Heart right ventricle (tissue), 16 donors: ENCODE data around the gene PSMD3. TPM values are rescaled to one million over a fixed set of nuclear protein-coding genes. Genes with fewer than 3 reads are reported as not detected.
A peak's percentile ranks its signal among the peaks of the same experiment; 100 is the strongest.

Experiments used
- ATAC-seq, 8 donors: fragments of 200-7000 bp; cut with Tn5 transposase; one replicate each; pipeline ENCODE4 v1.9.1; 2020; ENCODE audit warnings: mild to moderate bottlenecking in 8 of 8, moderate library complexity in 8 of 8, moderate number of reproducible peaks in 1 of 8
- DNase-seq, 2 donors: peaks; one replicate each; pipeline ENCODE4 v3.0.0-alpha.2; 2020
- H3K27ac ChIP-seq, 10 donors: fragments of 200-600 bp; sonication (generic) in 2 of 10; one replicate each; pipeline versions ENCODE4 v1.5.0 to v1.8.0; 2020 to 2022; ENCODE audit warnings: mild to moderate bottlenecking in 3 of 10
- H3K27me3 ChIP-seq, 7 donors: fragments of 200-600 bp; one replicate each; pipeline ENCODE4 v1.8.0; 2021 to 2022; ENCODE audit warnings: mild to moderate bottlenecking in 2 of 7
- H3K36me3 ChIP-seq, 9 donors: fragments of 200-600 bp; sonication (generic) in 1 of 9; one replicate each; pipeline versions ENCODE4 v1.5.0 to v1.8.0; 2020 to 2022; ENCODE audit warnings: mild to moderate bottlenecking in 2 of 9
- H3K4me1 ChIP-seq, 9 donors: fragments of 200-600 bp; sonication (generic) in 1 of 9; one replicate each; pipeline versions ENCODE4 v1.5.0 to v1.8.0; 2020 to 2022; ENCODE audit warnings: mild to moderate bottlenecking in 4 of 9
- H3K4me3 ChIP-seq, 10 donors: fragments of 200-600 bp; sonication (generic) in 2 of 10; one replicate each; pipeline versions ENCODE4 v1.5.0 to v1.8.0; 2020 to 2022; ENCODE audit warnings: mild to moderate bottlenecking in 7 of 10, moderate library complexity in 2 of 10
- H3K9me3 ChIP-seq, 11 donors: fragments of 200-600 bp in 10 of 11; sonication (generic) in 2 of 11; one replicate each; pipeline versions ENCODE4 v1.5.0 to v1.8.0; 2013 to 2022; ENCODE audit warnings: mild to moderate bottlenecking in 2 of 11, control low read depth in 1 of 11, moderate library complexity in 1 of 11
- WGBS, 2 donors: extraction: QIAGEN DNeasy Blood & Tissue Kit; methylation state at CpG; one replicate each; pipeline ENCODE4 v1.1.7; 2013; ENCODE audit warnings: inconsistent platforms in 1 of 2; 5-methylcytosine and 5-hydroxymethylcytosine counted together
- intact Hi-C, 10 donors: fragments of 100-400 bp; cut with DNase I; formaldehyde crosslinking; loops; one replicate each; pipeline versions ENCODE4 v1.11.1 to v1.14.2; 2022
- polyA plus RNA-seq, 2 donors: library from polyadenylated mRNA; stranded (reverse); fragments of 200-250 nt; gene quantifications; one replicate each; pipeline ENCODE4 v1.2.3, GENCODE V29; 2013
- total RNA-seq, 10 donors: library from RNA; stranded (reverse); fragmentation: NEBNext Ultra II Directional in 3 of 10; extraction: Animal tissue kit (Norgen Biotek cat#: 25700) in 3 of 10; gene quantifications; one replicate each; pipeline versions ENCODE4 v1.2.1 to v1.2.4, GENCODE V29; 2021 to 2023
- TF ChIP-seq, protein P1 (sequence below), 9 donors: fragments of 200-600 bp; sonication (generic) in 2 of 9; IDR thresholded peaks; one replicate each; pipeline versions ENCODE4 v1.5.0 to v1.8.0; 2021 to 2022; ENCODE audit warnings: antibody characterized with exemption in 9 of 9, mild to moderate bottlenecking in 5 of 9, moderate library complexity in 1 of 9
- donor health status: Arrhythmogenic right ventricular cardiomyopathy.
- donor health status: ischemic (EF 13 %, LVEDD 7.1; RV severe dilation, severe dysfunction).
- donor health status: healthy with polysubstance abuse.
- donor health status: DM: no; HTN: yes; CAD: no.
- donor health status: DM: no; HTN: no; CAD: no.
- donor health status: ischemic (EF 25% LVEDD 6.9; RV normal size, moderate dysfunction).
- donor health status: ischemic (EF 25% LVEDD 5.7; RV mildly dilated, moderate dysfunction).
- donor health status: healthy.
- donor health status: DM: yes; HTN: yes; CAD: no.
- donor health status: Ischemic cardiomyopathy.
- donor health status: ischemic (EF 35%, LVEDD 5.7; RV mildly dilated, moderate dysfunction).
- donor health status: nonischemic (EF 11% LVEDD 7.7; RV severe dilation, severe dysfunction).
- donor health status: DM: yes; HTN: yes; CAD: no.
- donor health status: PGD.
- donor health status: ischemic (EF 29% LVEDD 5.4; RV normal size, mild dysfunction).
- donor health status: nonischemic (EF 23%, LVEDD 6.1; RV moderate dilation, normal function).

Gene PSMD3
- total and polyA plus RNA-seq, 12 donors, result 46.7 to 113 (median 81.8) TPM

GRCh38 chr17:39950871-39951348 lies 29.7 kb upstream of the PSMD3 start:
- Histone ChIP-seq H3K9me3 (no peaks in the 10 kb centered on the region), H3K4me3 (no peak overlapping the region), H3K27ac (peak overlapping the region in 2 of 10 donors; percentile 43 to 45), H3K36me3 (no peaks in the 10 kb centered on the region), H3K4me1 (peaks cover 0 to 31% (median 11%) of the 10 kb centered on the region in 9 donors), H3K27me3 (no peaks in the 10 kb centered on the region)
- TF ChIP-seq, protein P1, sequence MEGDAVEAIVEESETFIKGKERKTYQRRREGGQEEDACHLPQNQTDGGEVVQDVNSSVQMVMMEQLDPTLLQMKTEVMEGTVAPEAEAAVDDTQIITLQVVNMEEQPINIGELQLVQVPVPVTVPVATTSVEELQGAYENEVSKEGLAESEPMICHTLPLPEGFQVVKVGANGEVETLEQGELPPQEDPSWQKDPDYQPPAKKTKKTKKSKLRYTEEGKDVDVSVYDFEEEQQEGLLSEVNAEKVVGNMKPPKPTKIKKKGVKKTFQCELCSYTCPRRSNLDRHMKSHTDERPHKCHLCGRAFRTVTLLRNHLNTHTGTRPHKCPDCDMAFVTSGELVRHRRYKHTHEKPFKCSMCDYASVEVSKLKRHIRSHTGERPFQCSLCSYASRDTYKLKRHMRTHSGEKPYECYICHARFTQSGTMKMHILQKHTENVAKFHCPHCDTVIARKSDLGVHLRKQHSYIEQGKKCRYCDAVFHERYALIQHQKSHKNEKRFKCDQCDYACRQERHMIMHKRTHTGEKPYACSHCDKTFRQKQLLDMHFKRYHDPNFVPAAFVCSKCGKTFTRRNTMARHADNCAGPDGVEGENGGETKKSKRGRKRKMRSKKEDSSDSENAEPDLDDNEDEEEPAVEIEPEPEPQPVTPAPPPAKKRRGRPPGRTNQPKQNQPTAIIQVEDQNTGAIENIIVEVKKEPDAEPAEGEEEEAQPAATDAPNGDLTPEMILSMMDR (IDR thresholded peaks at IDR 0.05), result no peak
- DNase-seq (peak; percentile 59 to 66), ATAC-seq (peak in 1 of 8 donors; percentile 30)
- WGBS, 2 donors, result 52 to 54% methylated on average over 5 of the region's 5 CpGs
- intact Hi-C loops, result loop anchor here in 1 of 10 donors (10.0 kb wide), 1 partner anchor 196 kb away; no protein-coding TSS in a partner anchor

DNA sequence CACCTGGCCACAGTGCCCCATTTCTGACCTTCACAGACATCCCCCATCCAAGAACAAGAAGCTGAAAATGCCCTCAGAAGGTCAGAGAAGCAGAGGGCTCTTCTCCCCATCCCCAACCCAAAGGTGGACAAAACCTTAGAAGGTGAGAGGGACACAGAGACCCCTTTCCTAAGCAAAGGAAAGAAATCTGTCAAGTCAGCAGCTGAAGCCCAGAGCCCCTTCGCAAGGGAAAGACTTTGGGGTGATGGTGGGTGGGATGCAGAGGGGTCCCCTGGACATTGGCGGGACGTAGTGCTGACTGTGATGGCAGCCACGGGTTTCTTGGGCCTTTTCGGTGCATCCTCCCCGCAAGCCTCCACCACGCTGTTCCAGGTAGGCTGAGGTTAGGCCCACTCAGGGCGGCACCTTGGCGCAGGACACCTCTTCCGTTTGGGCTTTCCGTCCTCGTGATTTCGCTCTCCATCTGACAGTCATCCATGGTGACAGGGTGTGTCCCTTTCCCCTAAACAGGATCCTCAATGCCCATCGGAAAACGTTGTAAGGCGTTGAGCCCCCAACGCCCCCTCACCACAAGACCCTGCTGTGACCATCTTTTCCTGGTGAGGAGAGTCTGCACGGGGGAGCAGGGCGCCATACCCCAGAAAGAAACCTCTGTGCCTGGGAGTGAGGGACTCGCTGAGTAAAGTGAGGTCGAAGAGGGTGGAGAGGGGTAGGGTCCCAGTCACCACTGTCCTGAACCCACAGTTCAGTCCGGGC lies 28.5 kb upstream of the PSMD3 start:
- TF ChIP-seq, protein P1 (IDR thresholded peaks at IDR 0.05), result no peak
- ATAC-seq, result peak in 4 of 8 donors; percentile 0 to 2 (median 1)
- H3K27ac ChIP-seq, result peak overlapping the region in 8 of 10 donors; percentile 19 to 70 (median 58)
- intact Hi-C loops, result loop anchor here in 4 of 10 donors (2.0 to 10.0 kb wide), 4 partner anchors 17 to 197 kb away; partner anchors contain the start of genes LRRC3C (in 1 of the 4) and ORMDL3 (in 1 of the 4)
- H3K4me1 ChIP-seq, result peaks cover 0 to 31% (median 11%) of the 10 kb centered on the region in 9 donors
- no peaks in the 10 kb centered on the region for H3K36me3 ChIP-seq
- peak overlapping the region in 9 of 10 donors; percentile 12 to 56 (median 42) for H3K4me3 ChIP-seq
- WGBS, 2 donors, result 60 to 66% methylated on average over 22 of the region's 22 CpGs
- H3K27me3 ChIP-seq, result no peaks in the 10 kb centered on the region
- peak; percentile 30 to 34 for DNase-seq
- H3K9me3 ChIP-seq, result no peaks in the 10 kb centered on the region

DNA sequence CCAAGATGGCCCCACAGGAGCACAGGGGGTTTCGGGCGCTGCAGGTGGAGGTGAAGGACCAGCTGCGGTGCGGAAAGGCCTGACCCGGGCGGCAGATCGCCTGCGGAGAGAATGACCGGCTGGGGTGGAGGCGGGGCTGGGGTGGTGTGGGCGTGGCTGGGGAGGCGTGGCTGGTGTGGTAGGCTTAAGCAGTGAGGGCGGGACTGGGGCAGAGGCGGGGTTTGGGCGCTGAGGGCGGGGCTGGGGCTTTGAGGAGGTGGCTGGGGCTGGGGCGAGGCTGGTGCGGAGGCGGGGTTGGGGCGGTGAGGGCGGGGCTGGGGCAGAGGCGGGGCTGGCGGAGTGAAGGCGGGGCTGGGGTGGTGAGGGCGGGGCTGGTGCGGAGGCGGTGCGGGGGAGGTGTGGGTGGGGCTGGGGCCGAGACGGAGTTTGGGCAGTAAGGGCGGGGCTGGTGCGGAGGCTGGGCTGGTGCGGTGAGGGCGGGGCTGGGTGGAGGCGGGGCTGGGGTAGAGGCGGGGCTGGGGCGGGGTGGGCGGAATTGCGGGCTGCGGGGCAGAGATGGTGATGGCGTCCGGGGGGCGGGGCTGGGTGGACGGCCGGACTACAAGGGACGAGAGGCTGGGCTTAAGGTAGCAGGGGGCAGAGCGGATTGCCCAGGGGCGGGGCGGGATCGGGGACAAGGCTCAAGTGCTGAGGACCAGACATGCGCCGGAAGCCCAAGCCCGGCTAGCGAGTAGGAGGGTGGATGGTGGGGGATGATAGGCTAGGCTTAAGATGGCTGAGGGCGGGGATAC lies 27.7 kb upstream of the PSMD3 start:
- DNase-seq (peak; percentile 99 to 100), ATAC-seq (peak; percentile 91 to 96 (median 94))
- Histone ChIP-seq H3K4me1 (peaks cover 0 to 31% (median 11%) of the 10 kb centered on the region in 9 donors), H3K27ac (peak overlapping the region in 9 of 10 donors; percentile 54 to 76 (median 63)), H3K9me3 (no peaks in the 10 kb centered on the region), H3K36me3 (no peaks in the 10 kb centered on the region), H3K27me3 (no peaks in the 10 kb centered on the region), H3K4me3 (peak overlapping the region in 9 of 10 donors; percentile 35 to 56 (median 51))
- 1 to 2% methylated on average over 34 to 48 of the region's 55 CpGs for WGBS, 2 donors
- TF ChIP-seq, protein P1 (IDR thresholded peaks at IDR 0.05), result no peak
- intact Hi-C loops, result loop anchor here in 4 of 10 donors (1.0 to 10.0 kb wide), 5 partner anchors 18 to 198 kb away; partner anchors contain the start of genes LRRC3C (in 1 of the 4), ORMDL3 (in 1 of the 4) and PSMD3 (in 1 of the 4)
